Body of pancreas (tissue), 4 donors: ENCODE results near the gene PRKAG2.

Source experiments
- POLR2A ChIP-seq, 3 donors: fragments of 450-650 bp; IDR thresholded peaks; one replicate each; pipeline ENCODE4 v1.6.1; 2016; ENCODE audit warnings: antibody characterized with exemption in 3 of 3, mild to moderate bottlenecking in 2 of 3
- TF ChIP-seq, protein P1 (sequence below), 7 experiments: fragments of 450-650 bp in 4 of 7; fragments of 200-600 bp in 3 of 7; sonication (generic) in 3 of 7; IDR thresholded peaks; one replicate each; pipeline ENCODE4 v1.5.1; 2016 to 2019; ENCODE audit warnings: antibody characterized with exemption in 7 of 7

DNA sequence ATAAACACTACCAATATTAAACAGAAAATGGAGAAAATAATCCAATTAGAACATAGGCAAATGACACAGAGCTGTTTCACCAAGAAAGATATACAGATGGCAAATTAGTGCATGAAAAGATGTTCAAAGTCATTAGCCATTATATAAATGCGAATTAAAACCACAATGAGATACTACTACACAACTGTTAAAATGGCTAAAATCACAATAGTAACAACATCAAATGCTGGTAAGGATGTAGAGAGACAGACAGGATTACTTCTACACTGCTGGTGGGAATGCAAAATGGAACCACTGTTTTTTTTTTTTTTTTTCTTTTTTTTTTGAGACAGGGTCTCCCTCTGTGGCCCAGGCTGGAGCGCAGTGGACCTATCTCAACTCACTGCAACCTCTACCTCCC is 242.3 kb downstream of the PRKAG2 start:
- TF ChIP-seq, protein P1, sequence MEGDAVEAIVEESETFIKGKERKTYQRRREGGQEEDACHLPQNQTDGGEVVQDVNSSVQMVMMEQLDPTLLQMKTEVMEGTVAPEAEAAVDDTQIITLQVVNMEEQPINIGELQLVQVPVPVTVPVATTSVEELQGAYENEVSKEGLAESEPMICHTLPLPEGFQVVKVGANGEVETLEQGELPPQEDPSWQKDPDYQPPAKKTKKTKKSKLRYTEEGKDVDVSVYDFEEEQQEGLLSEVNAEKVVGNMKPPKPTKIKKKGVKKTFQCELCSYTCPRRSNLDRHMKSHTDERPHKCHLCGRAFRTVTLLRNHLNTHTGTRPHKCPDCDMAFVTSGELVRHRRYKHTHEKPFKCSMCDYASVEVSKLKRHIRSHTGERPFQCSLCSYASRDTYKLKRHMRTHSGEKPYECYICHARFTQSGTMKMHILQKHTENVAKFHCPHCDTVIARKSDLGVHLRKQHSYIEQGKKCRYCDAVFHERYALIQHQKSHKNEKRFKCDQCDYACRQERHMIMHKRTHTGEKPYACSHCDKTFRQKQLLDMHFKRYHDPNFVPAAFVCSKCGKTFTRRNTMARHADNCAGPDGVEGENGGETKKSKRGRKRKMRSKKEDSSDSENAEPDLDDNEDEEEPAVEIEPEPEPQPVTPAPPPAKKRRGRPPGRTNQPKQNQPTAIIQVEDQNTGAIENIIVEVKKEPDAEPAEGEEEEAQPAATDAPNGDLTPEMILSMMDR (IDR thresholded peaks at IDR 0.05), result no peak
- TF ChIP-seq POLR2A (IDR thresholded peaks at IDR 0.05), result no peak
